ENCODE results near the gene TSPAN9.

DNA sequence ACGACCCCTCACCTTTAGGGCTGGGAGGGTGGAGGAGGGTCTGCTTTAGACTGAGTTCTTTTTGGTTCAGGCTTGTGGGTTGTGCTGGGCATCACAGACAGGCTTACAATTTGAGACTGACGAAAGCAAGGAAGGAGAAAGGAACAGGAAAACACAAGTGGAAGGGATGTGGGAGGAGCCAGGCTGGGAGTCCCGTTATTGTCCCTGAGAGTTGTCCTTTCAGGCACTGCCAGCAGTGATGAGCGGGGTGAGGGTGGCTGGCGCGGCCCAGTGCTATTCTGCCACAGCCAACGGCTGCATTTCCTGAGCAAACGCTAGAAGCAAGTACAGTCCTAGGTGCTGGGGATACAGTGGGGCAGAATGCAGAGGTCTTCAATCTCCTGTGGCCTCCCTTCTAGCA, 29.2 kb upstream of the TSPAN9 start:
- TF ChIP-seq, protein P1, sequence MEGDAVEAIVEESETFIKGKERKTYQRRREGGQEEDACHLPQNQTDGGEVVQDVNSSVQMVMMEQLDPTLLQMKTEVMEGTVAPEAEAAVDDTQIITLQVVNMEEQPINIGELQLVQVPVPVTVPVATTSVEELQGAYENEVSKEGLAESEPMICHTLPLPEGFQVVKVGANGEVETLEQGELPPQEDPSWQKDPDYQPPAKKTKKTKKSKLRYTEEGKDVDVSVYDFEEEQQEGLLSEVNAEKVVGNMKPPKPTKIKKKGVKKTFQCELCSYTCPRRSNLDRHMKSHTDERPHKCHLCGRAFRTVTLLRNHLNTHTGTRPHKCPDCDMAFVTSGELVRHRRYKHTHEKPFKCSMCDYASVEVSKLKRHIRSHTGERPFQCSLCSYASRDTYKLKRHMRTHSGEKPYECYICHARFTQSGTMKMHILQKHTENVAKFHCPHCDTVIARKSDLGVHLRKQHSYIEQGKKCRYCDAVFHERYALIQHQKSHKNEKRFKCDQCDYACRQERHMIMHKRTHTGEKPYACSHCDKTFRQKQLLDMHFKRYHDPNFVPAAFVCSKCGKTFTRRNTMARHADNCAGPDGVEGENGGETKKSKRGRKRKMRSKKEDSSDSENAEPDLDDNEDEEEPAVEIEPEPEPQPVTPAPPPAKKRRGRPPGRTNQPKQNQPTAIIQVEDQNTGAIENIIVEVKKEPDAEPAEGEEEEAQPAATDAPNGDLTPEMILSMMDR (IDR thresholded peaks at IDR 0.05 in 2 of 3, conservative IDR thresholded peaks at IDR 0.05 in 1 of 3; ENCODE audit: borderline replicate concordance in 1 of 3, insufficient read depth in 1 of 3, low read depth in 2 of 3, low read length in 2 of 3), result no peak
- TF ChIP-seq POLR2AphosphoS5 (IDR thresholded peaks at IDR 0.05; ENCODE audit: low read depth, low read length) (no peak), FOSL1 (IDR thresholded peaks at IDR 0.05; ENCODE audit: low read depth) (no peak), POLR2A (IDR thresholded peaks at IDR 0.05; ENCODE audit: borderline replicate concordance, extremely low read depth, insufficient read depth, insufficient read length) (no peak), JUND (IDR thresholded peaks at IDR 0.05) (no peak), EZH2 (IDR thresholded peaks at IDR 0.05) (no peak), EZH2phosphoT487 (IDR thresholded peaks at IDR 0.05; ENCODE audit: borderline replicate concordance) (no peak), CEBPB (IDR thresholded peaks at IDR 0.05; ENCODE audit: low read depth) (no peak), TCF7L2 (IDR thresholded peaks at IDR 0.05; ENCODE audit: borderline replicate concordance, extremely low read depth, insufficient read depth, insufficient read length) (no peak), RAD21 (IDR thresholded peaks at IDR 0.05; ENCODE audit: low read depth) (no peak), EGR1 (IDR thresholded peaks at IDR 0.05; ENCODE audit: low read depth) (no peak), ZFX (IDR thresholded peaks at IDR 0.05) (no peak)
- TF ChIP-seq, protein P2, sequence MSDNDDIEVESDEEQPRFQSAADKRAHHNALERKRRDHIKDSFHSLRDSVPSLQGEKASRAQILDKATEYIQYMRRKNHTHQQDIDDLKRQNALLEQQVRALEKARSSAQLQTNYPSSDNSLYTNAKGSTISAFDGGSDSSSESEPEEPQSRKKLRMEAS (IDR thresholded peaks at IDR 0.05), result no peak
- TF ChIP-seq, protein P3, sequence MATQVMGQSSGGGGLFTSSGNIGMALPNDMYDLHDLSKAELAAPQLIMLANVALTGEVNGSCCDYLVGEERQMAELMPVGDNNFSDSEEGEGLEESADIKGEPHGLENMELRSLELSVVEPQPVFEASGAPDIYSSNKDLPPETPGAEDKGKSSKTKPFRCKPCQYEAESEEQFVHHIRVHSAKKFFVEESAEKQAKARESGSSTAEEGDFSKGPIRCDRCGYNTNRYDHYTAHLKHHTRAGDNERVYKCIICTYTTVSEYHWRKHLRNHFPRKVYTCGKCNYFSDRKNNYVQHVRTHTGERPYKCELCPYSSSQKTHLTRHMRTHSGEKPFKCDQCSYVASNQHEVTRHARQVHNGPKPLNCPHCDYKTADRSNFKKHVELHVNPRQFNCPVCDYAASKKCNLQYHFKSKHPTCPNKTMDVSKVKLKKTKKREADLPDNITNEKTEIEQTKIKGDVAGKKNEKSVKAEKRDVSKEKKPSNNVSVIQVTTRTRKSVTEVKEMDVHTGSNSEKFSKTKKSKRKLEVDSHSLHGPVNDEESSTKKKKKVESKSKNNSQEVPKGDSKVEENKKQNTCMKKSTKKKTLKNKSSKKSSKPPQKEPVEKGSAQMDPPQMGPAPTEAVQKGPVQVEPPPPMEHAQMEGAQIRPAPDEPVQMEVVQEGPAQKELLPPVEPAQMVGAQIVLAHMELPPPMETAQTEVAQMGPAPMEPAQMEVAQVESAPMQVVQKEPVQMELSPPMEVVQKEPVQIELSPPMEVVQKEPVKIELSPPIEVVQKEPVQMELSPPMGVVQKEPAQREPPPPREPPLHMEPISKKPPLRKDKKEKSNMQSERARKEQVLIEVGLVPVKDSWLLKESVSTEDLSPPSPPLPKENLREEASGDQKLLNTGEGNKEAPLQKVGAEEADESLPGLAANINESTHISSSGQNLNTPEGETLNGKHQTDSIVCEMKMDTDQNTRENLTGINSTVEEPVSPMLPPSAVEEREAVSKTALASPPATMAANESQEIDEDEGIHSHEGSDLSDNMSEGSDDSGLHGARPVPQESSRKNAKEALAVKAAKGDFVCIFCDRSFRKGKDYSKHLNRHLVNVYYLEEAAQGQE (IDR thresholded peaks at IDR 0.05; ENCODE audit: low read depth), result no peak

All from HCT116 (cell line).